ENCODE measurements around the gene KCMF1.

KCMF1 gene

DNA sequence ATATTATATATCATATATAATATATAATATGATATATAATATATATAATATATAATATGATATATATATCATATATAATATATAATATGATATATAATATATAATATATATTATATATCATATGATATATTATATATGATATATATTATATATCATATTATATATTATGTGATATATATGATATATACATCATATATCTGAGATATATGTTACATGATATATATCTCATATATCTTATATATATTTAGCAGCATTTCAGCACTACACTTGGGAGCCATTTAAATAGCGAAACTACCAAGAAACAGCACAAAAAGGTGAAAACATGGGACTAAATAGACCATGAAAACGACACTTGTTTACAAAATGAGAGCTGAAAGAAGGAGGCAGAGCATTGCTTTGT lies 37.3 kb downstream of the KCMF1 start:
- WGBS, 2 experiments: 94 to 96% methylated on average over 2 of the region's 2 CpGs

DNA sequence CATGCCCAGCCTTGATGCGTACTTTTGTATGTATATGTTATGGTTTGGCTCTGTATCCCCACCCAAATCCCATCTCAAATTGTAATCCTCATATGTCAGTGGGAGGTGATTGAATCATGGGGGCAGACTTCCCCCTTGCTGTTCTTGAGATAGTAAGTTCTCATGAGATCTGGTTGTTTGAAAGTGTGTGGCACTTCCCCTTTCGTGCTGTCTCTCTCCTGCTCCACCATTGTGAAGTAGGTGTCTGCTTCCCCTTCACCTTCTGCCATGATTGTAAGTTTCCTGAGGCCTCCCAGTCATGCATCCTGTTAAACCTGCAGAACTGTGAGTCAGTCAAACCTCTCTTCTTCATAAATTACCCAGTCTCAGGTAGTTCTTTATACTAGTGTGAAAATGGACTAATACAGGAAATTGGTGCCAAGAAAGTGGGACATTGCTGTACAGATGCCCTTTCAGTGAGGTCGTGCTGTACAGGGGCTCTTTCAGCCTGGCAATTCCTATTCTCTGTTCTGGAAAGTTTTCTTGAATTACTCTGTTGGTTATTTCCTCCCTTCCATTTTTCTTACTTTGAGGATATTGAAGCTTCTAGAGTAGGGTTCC lies 38.2 kb downstream of the KCMF1 start:
- Histone ChIP-seq H3K4me3 (ENCODE audit: insufficient read depth, low read depth, low read length) (no peak overlapping the region), H3K27me3 (ENCODE audit: control insufficient read depth, insufficient read depth, low read length, poor library complexity, severe bottlenecking) (no peaks in the 10 kb centered on the region), H3K27ac (ENCODE audit: insufficient read depth, low read depth, low read length, poor library complexity, severe bottlenecking) (no peak overlapping the region), H3K4me1 (ENCODE audit: control insufficient read depth, insufficient read depth, low read length) (no peaks in the 10 kb centered on the region), H3K9me3 (ENCODE audit: control insufficient read depth, low read length) (no peaks in the 10 kb centered on the region), H3K36me3 (ENCODE audit: control insufficient read depth, insufficient read depth, low read length) (peaks cover 4% of the 10 kb centered on the region)
- 85 to 91% methylated on average over 2 to 3 of the region's 3 CpGs for WGBS, 2 experiments

More for the DNA sequence above, 37.3 kb downstream of the KCMF1 start:
- Histone ChIP-seq H3K27me3 (ENCODE audit: control insufficient read depth, insufficient read depth, low read length, poor library complexity, severe bottlenecking) (no peaks in the 10 kb centered on the region), H3K4me3 (ENCODE audit: insufficient read depth, low read depth, low read length) (no peak overlapping the region), H3K9me3 (ENCODE audit: control insufficient read depth, low read length) (no peaks in the 10 kb centered on the region), H3K27ac (ENCODE audit: insufficient read depth, low read depth, low read length, poor library complexity, severe bottlenecking) (no peak overlapping the region), H3K4me1 (ENCODE audit: control insufficient read depth, insufficient read depth, low read length) (no peaks in the 10 kb centered on the region), H3K36me3 (ENCODE audit: control insufficient read depth, insufficient read depth, low read length) (peaks cover 4% of the 10 kb centered on the region)

- no peak overlapping the region for H3K27ac ChIP-seq (ENCODE audit: insufficient read depth, low read depth, low read length, poor library complexity, severe bottlenecking)
- H3K4me3 ChIP-seq (ENCODE audit: insufficient read depth, low read depth, low read length): no peak overlapping the region
- 100% methylated on average over 1 of the region's 1 CpG for WGBS, 2 experiments
- H3K4me1 ChIP-seq (ENCODE audit: control insufficient read depth, insufficient read depth, low read length): no peaks in the 10 kb centered on the region
- H3K9me3 ChIP-seq (ENCODE audit: control insufficient read depth, low read length): no peaks in the 10 kb centered on the region
- H3K36me3 ChIP-seq (ENCODE audit: control insufficient read depth, insufficient read depth, low read length): peaks cover 4% of the 10 kb centered on the region
- H3K27me3 ChIP-seq (ENCODE audit: control insufficient read depth, insufficient read depth, low read length, poor library complexity, severe bottlenecking): no peaks in the 10 kb centered on the region
Observed at GRCh38 chr2:85010404-85010803, 39.4 kb downstream of the KCMF1 start.

DNA sequence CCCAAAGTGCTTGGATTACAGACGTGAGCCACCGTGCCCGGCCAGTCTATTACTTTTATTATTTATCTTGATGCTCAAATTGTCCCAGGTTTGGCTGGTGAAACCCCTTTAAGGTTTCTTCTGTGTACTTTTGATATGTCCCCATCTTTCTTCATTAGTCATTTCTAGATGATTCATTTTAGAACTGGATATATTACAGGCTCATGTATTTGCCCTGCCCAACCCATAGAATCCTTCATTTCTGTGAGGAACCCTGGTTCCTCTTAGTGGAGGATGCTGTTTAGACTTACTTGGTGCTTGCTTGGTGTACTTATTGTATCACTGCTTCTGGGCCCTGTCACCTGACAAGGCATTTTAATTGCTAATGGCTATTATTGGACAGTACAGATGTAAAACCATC lies 40.1 kb downstream of the KCMF1 start:
- H3K9me3 ChIP-seq (ENCODE audit: control insufficient read depth, low read length): no peaks in the 10 kb centered on the region
- no peak overlapping the region for H3K4me3 ChIP-seq (ENCODE audit: insufficient read depth, low read depth, low read length)
- no peaks in the 10 kb centered on the region for H3K4me1 ChIP-seq (ENCODE audit: control insufficient read depth, insufficient read depth, low read length)
- H3K27ac ChIP-seq (ENCODE audit: insufficient read depth, low read depth, low read length, poor library complexity, severe bottlenecking): no peak overlapping the region
- no peaks in the 10 kb centered on the region for H3K27me3 ChIP-seq (ENCODE audit: control insufficient read depth, insufficient read depth, low read length, poor library complexity, severe bottlenecking)
- peaks cover 4% of the 10 kb centered on the region for H3K36me3 ChIP-seq (ENCODE audit: control insufficient read depth, insufficient read depth, low read length)
- 94 to 98% methylated on average over 3 of the region's 3 CpGs for WGBS, 2 experiments

DNA sequence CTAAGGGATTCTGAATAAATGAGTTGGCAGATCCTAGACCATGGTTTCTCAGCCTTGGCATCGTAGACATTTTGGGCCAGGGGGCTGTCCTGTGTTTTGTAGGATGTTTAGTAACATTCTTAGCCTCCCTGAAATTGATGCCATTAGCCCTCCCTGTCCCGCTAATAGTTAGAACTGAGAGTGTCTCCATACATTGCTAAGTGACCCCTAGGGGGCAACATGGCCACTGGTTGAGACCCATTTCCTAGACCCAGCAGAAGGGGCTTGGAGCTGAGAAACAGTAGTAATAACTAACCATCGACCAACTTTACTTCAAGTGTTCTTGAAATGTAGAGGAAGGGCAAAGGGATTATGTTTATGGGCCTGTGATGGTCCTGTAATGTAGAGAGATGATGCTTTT lies 40.8 kb downstream of the KCMF1 start:
- no peak overlapping the region for H3K4me3 ChIP-seq (ENCODE audit: insufficient read depth, low read depth, low read length)
- WGBS, 2 experiments: 81 to 94% methylated on average over 3 of the region's 3 CpGs
- no peaks in the 10 kb centered on the region for H3K9me3 ChIP-seq (ENCODE audit: control insufficient read depth, low read length)
- no peak overlapping the region for H3K27ac ChIP-seq (ENCODE audit: insufficient read depth, low read depth, low read length, poor library complexity, severe bottlenecking)
- no peaks in the 10 kb centered on the region for H3K4me1 ChIP-seq (ENCODE audit: control insufficient read depth, insufficient read depth, low read length)
- H3K36me3 ChIP-seq (ENCODE audit: control insufficient read depth, insufficient read depth, low read length): peaks cover under 1% of the 10 kb centered on the region
- H3K27me3 ChIP-seq (ENCODE audit: control insufficient read depth, insufficient read depth, low read length, poor library complexity, severe bottlenecking): no peaks in the 10 kb centered on the region

DNA sequence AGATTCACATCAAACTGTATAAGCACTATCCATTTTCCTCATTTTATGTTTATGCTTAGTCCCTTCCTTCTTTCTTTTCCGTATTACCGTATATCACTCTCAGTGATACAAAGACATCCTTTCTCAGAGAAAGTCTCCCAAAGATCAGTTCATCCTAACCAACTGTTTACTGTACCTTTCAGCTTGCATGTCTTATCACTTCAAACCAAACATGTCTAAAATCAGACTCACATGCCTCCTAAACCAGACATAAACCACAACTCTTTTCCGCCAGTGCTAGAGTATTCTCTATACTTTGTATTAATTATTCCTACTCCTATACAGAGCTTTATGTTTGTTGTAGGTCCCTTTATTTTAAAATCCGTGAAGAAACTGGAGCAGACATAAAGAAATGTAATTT lies 41.5 kb downstream of the KCMF1 start:
- WGBS, 2 experiments: 96 to 97% methylated on average over 3 of the region's 4 CpGs
- Histone ChIP-seq H3K4me3 (ENCODE audit: insufficient read depth, low read depth, low read length) (no peak overlapping the region), H3K36me3 (ENCODE audit: control insufficient read depth, insufficient read depth, low read length) (no peaks in the 10 kb centered on the region), H3K27me3 (ENCODE audit: control insufficient read depth, insufficient read depth, low read length, poor library complexity, severe bottlenecking) (no peaks in the 10 kb centered on the region), H3K9me3 (ENCODE audit: control insufficient read depth, low read length) (no peaks in the 10 kb centered on the region), H3K27ac (ENCODE audit: insufficient read depth, low read depth, low read length, poor library complexity, severe bottlenecking) (no peak overlapping the region), H3K4me1 (ENCODE audit: control insufficient read depth, insufficient read depth, low read length) (no peaks in the 10 kb centered on the region)

DNA sequence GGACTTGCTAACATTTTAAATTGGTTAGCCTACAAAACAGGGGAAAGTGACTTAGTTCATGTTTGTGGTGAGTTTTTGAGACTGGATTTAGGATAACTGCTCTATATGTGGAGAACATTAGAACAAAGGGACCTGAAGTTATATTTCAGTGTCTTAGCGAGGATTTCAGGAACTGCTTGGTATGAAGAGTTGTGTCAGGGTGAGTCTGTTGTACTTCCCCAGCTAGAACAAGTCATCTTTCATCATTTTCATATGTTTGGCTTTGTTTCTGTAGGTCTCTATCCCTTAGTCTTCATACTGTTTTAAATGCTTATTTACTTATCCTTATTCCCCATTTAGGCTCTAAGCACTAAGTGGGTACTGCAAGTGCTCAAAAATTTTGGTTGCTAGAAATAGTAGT lies 41.9 kb downstream of the KCMF1 start:
- WGBS, 2 experiments: 100% methylated on average over 1 of the region's 1 CpG

GRCh38 chr2:85015653-85016360 lies 44.8 kb downstream of the KCMF1 start:
- no peak overlapping the region for H3K27ac ChIP-seq (ENCODE audit: insufficient read depth, low read depth, low read length, poor library complexity, severe bottlenecking)
- 95 to 97% methylated on average over 5 to 6 of the region's 7 CpGs for WGBS, 2 experiments
- no peak overlapping the region for H3K4me3 ChIP-seq (ENCODE audit: insufficient read depth, low read depth, low read length)

More for the DNA sequence above, 41.9 kb downstream of the KCMF1 start:
- Histone ChIP-seq H3K4me1 (ENCODE audit: control insufficient read depth, insufficient read depth, low read length) (no peaks in the 10 kb centered on the region), H3K27ac (ENCODE audit: insufficient read depth, low read depth, low read length, poor library complexity, severe bottlenecking) (no peak overlapping the region), H3K36me3 (ENCODE audit: control insufficient read depth, insufficient read depth, low read length) (no peaks in the 10 kb centered on the region), H3K27me3 (ENCODE audit: control insufficient read depth, insufficient read depth, low read length, poor library complexity, severe bottlenecking) (no peaks in the 10 kb centered on the region), H3K4me3 (ENCODE audit: insufficient read depth, low read depth, low read length) (no peak overlapping the region), H3K9me3 (ENCODE audit: control insufficient read depth, low read length) (no peaks in the 10 kb centered on the region)

DNA sequence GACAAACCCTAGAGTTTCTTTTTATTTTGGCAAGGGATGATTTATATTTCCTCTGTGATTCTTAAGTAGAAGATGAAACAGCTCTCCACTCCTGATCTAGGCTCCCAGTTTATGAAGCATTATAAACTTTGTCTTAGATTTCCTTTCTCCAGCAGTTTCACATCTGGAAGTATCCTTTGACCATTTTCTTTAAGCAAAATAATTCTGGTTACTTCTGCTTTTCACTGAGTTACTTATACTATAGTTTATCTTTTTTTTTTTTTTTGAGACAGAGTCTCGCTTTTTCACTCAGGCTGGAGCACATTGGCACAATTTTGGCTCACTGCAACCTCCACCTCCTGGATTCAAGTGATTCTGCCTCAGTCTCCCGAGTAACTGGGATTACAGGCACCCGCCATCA lies 45.5 kb downstream of the KCMF1 start:
- WGBS, 2 experiments: 93 to 95% methylated on average over 3 of the region's 3 CpGs
- H3K4me1 ChIP-seq (ENCODE audit: control insufficient read depth, insufficient read depth, low read length): no peaks in the 10 kb centered on the region
- H3K27me3 ChIP-seq (ENCODE audit: control insufficient read depth, insufficient read depth, low read length, poor library complexity, severe bottlenecking): no peaks in the 10 kb centered on the region
- H3K4me3 ChIP-seq (ENCODE audit: insufficient read depth, low read depth, low read length): no peak overlapping the region
- no peaks in the 10 kb centered on the region for H3K9me3 ChIP-seq (ENCODE audit: control insufficient read depth, low read length)
- H3K36me3 ChIP-seq (ENCODE audit: control insufficient read depth, insufficient read depth, low read length): no peaks in the 10 kb centered on the region
- no peak overlapping the region for H3K27ac ChIP-seq (ENCODE audit: insufficient read depth, low read depth, low read length, poor library complexity, severe bottlenecking)

More at GRCh38 chr2:85015653-85016360, 44.8 kb downstream of the KCMF1 start:
- Histone ChIP-seq H3K4me1 (ENCODE audit: control insufficient read depth, insufficient read depth, low read length) (no peaks in the 10 kb centered on the region), H3K9me3 (ENCODE audit: control insufficient read depth, low read length) (no peaks in the 10 kb centered on the region), H3K27me3 (ENCODE audit: control insufficient read depth, insufficient read depth, low read length, poor library complexity, severe bottlenecking) (no peaks in the 10 kb centered on the region), H3K36me3 (ENCODE audit: control insufficient read depth, insufficient read depth, low read length) (no peaks in the 10 kb centered on the region)

- Histone ChIP-seq H3K27ac (ENCODE audit: insufficient read depth, low read depth, low read length, poor library complexity, severe bottlenecking) (no peak overlapping the region), H3K4me1 (ENCODE audit: control insufficient read depth, insufficient read depth, low read length) (no peaks in the 10 kb centered on the region), H3K27me3 (ENCODE audit: control insufficient read depth, insufficient read depth, low read length, poor library complexity, severe bottlenecking) (no peaks in the 10 kb centered on the region), H3K9me3 (ENCODE audit: control insufficient read depth, low read length) (no peaks in the 10 kb centered on the region), H3K4me3 (ENCODE audit: insufficient read depth, low read depth, low read length) (no peak overlapping the region), H3K36me3 (ENCODE audit: control insufficient read depth, insufficient read depth, low read length) (peaks cover 4% of the 10 kb centered on the region)
- 42 to 47% methylated on average over 3 of the region's 5 CpGs for WGBS, 2 experiments
Observed at GRCh38 chr2:85017411-85018048, 46.6 kb downstream of the KCMF1 start.

All from ectodermal cell (in vitro differentiated cells).